Body of pancreas (tissue), 4 donors: ENCODE results near the gene NLRP7.

Source experiments
- POLR2A ChIP-seq, 3 donors: fragments of 450-650 bp; IDR thresholded peaks; one replicate each; pipeline ENCODE4 v1.6.1; 2016; ENCODE audit warnings: antibody characterized with exemption in 3 of 3, mild to moderate bottlenecking in 2 of 3
- TF ChIP-seq, protein P1 (sequence below), 7 experiments: fragments of 450-650 bp in 4 of 7; fragments of 200-600 bp in 3 of 7; sonication (generic) in 3 of 7; IDR thresholded peaks; one replicate each; pipeline ENCODE4 v1.5.1; 2016 to 2019; ENCODE audit warnings: antibody characterized with exemption in 7 of 7

GRCh38 chr19:54882758-54883157 lies 64.6 kb downstream of the NLRP7 start:
- TF ChIP-seq, protein P1, sequence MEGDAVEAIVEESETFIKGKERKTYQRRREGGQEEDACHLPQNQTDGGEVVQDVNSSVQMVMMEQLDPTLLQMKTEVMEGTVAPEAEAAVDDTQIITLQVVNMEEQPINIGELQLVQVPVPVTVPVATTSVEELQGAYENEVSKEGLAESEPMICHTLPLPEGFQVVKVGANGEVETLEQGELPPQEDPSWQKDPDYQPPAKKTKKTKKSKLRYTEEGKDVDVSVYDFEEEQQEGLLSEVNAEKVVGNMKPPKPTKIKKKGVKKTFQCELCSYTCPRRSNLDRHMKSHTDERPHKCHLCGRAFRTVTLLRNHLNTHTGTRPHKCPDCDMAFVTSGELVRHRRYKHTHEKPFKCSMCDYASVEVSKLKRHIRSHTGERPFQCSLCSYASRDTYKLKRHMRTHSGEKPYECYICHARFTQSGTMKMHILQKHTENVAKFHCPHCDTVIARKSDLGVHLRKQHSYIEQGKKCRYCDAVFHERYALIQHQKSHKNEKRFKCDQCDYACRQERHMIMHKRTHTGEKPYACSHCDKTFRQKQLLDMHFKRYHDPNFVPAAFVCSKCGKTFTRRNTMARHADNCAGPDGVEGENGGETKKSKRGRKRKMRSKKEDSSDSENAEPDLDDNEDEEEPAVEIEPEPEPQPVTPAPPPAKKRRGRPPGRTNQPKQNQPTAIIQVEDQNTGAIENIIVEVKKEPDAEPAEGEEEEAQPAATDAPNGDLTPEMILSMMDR (IDR thresholded peaks at IDR 0.05): no peak
- TF ChIP-seq POLR2A (IDR thresholded peaks at IDR 0.05): no peak
